GM18909 (cell line): ENCODE data around the gene FBXW4.

ENCODE experiments used
- ATAC-seq: cut with Tn5 transposase; IDR thresholded peaks from one replicate; pipeline ENCODE4 v1.9.1; 2021; ENCODE audit warnings: mild to moderate bottlenecking; ENCODE audit not compliant: unreplicated experiment, poor library complexity

FBXW4 gene

GRCh38 chr10:101694674-101695403 lies at the start of gene FBXW4:
FBXW4 (minus strand) TSS chr10:101695170; CDS start chr10:101695105, 65 bp downstream.
- ATAC-seq, result peak; percentile 75

GRCh38 chr10:101744267-101744666 lies 49.3 kb upstream of the FBXW4 start:
- ATAC-seq, result no peak

GRCh38 chr10:101741938-101742337 lies 47.0 kb upstream of the FBXW4 start:
- no peak for ATAC-seq

- no peak for ATAC-seq
Observed at GRCh38 chr10:101736666-101737065, 41.7 kb upstream of the FBXW4 start.

- no peak for ATAC-seq
Observed at GRCh38 chr10:101732096-101732495, 37.1 kb upstream of the FBXW4 start.

GRCh38 chr10:101726115-101726387 lies 31.1 kb upstream of the FBXW4 start:
- no peak for ATAC-seq

GRCh38 chr10:101725296-101726114 lies 30.5 kb upstream of the FBXW4 start:
- no peak for ATAC-seq

GRCh38 chr10:101724446-101724845 lies 29.5 kb upstream of the FBXW4 start:
- ATAC-seq, result no peak

- ATAC-seq, result no peak
Observed at GRCh38 chr10:101723176-101723575, 28.2 kb upstream of the FBXW4 start.

- ATAC-seq, result no peak
Observed at GRCh38 chr10:101721806-101722205, 26.8 kb upstream of the FBXW4 start.

GRCh38 chr10:101720606-101721230 lies 25.7 kb upstream of the FBXW4 start:
- no peak for ATAC-seq

GRCh38 chr10:101718690-101719275 lies 23.8 kb upstream of the FBXW4 start:
- ATAC-seq, result no peak

- no peak for ATAC-seq
Observed at GRCh38 chr10:101716891-101717659, 22.1 kb upstream of the FBXW4 start.

- no peak for ATAC-seq
Observed at GRCh38 chr10:101712997-101713396, 18.0 kb upstream of the FBXW4 start.

GRCh38 chr10:101710793-101711192 lies 15.8 kb upstream of the FBXW4 start:
- ATAC-seq, result no peak

- no peak for ATAC-seq
Observed at GRCh38 chr10:101710059-101710695, 15.2 kb upstream of the FBXW4 start.

- no peak for ATAC-seq
Observed at GRCh38 chr10:101709359-101710058, 14.5 kb upstream of the FBXW4 start.

- no peak for ATAC-seq
Observed at GRCh38 chr10:101708870-101709269, 13.9 kb upstream of the FBXW4 start.

GRCh38 chr10:101708073-101708472 lies 13.1 kb upstream of the FBXW4 start:
- no peak for ATAC-seq
